Gastroesophageal sphincter (tissue), 4 donors: ENCODE results near the gene SLC5A11. TPM values are rescaled to one million over a fixed set of nuclear protein-coding genes. Genes with fewer than 3 reads are reported as not detected.

Experiments
- ATAC-seq: fragments of 150-250 bp; one replicate; pipeline ENCODE4 v1.9.1; 2016; ENCODE audit warnings: mild to moderate bottlenecking, moderate library complexity
- H3K27ac ChIP-seq, 4 donors: fragments of 200-600 bp; sonication (generic) in 3 of 4; 1 replicate in 3 of 4; 2 replicates in 1 of 4; pipeline ENCODE4 v1.5.1; 2016 to 2019
- H3K27me3 ChIP-seq: fragments of 200-600 bp; sonication (generic); one replicate; pipeline ENCODE4 v1.5.1; 2019
- H3K36me3 ChIP-seq, 2 donors: fragments of 200-600 bp; sonication (generic); one replicate each; pipeline ENCODE4 v1.5.1; 2019; ENCODE audit warnings: control low read depth in 1 of 2
- H3K4me1 ChIP-seq, 3 donors: fragments of 200-600 bp; sonication (generic); 1 replicate in 2 of 3; 2 replicates in 1 of 3; pipeline ENCODE4 v1.5.1; 2016 to 2019; ENCODE audit warnings: control low read depth in 2 of 3
- H3K4me3 ChIP-seq, 2 donors: fragments of 200-600 bp; sonication (generic); one replicate each; pipeline ENCODE4 v1.5.1; 2019; ENCODE audit warnings: mild to moderate bottlenecking in 1 of 2, moderate library complexity in 1 of 2
- H3K9me3 ChIP-seq, 3 donors: fragments of 200-600 bp; sonication (generic); one replicate each; pipeline ENCODE4 v1.5.1; 2017 to 2019; ENCODE audit warnings: control low read depth in 2 of 3
- CTCF ChIP-seq, 4 experiments: fragments of 200-600 bp in 2 of 4; fragments of 450-650 bp in 2 of 4; sonication (generic) in 1 of 4; IDR thresholded peaks; one replicate each; pipeline ENCODE4 v1.5.1; 2017 to 2019; ENCODE audit warnings: antibody characterized with exemption in 4 of 4, mild to moderate bottlenecking in 2 of 4, moderate library complexity in 2 of 4
- EP300 ChIP-seq: sonication (generic); formaldehyde crosslinking; IDR thresholded peaks from one replicate; pipeline ENCODE4 v1.6.1; 2017; ENCODE audit warnings: antibody characterized with exemption, mild to moderate bottlenecking
- POLR2A ChIP-seq, 2 donors: fragments of 450-650 bp; IDR thresholded peaks; one replicate each; pipeline ENCODE4 v1.6.1; 2017; ENCODE audit warnings: antibody characterized with exemption in 2 of 2, mild to moderate bottlenecking in 2 of 2, moderate library complexity in 1 of 2
- POLR2AphosphoS5 ChIP-seq: sonication (generic); formaldehyde crosslinking; IDR thresholded peaks from one replicate; pipeline ENCODE4 v1.6.1; 2017; ENCODE audit warnings: antibody characterized with exemption
- WGBS, 2 donors: methylation state at CpG; one replicate each; pipeline ENCODE4 v1.1.5; 2018; ENCODE audit warnings: low coverage in 1 of 2; 5-methylcytosine and 5-hydroxymethylcytosine counted together
- total RNA-seq, 4 donors: library from RNA; depleted of rRNA; stranded (reverse); fragments of >200 nt; gene quantifications; one replicate each; pipeline ENCODE4 v1.1.0, GENCODE V29; 2016

The SLC5A11 gene
- total RNA-seq, result 1 to 10 TPM in 1 of 4 donors, under 1 TPM in 2, not detected in 1; 0.12 to 2.8 (median 0.27) TPM

- Histone ChIP-seq H3K4me1 (no peaks in the 10 kb centered on the region), H3K36me3 (peaks cover 0 to 4% of the 10 kb centered on the region in 2 donors), H3K4me3 (no peak within 1 kb of the TSS), H3K9me3 (no peaks in the 10 kb centered on the region), H3K27ac (no peak within 1 kb of the TSS), H3K27me3 (no peaks in the 10 kb centered on the region)
- TF ChIP-seq POLR2AphosphoS5 (no peak), EP300 (no peak), CTCF (IDR thresholded peaks at IDR 0.05) (no peak), POLR2A (IDR thresholded peaks at IDR 0.05) (no peak)
- no peak for ATAC-seq
- 61 to 64% methylated on average over 7 of the region's 21 CpGs for WGBS, 2 donors
Measured at GRCh38 chr16:24845726-24846547, at the start of gene SLC5A11. SLC5A11 (plus strand) TSS chr16:24845963; CDS start chr16:24858644, 12,681 bp downstream.

DNA sequence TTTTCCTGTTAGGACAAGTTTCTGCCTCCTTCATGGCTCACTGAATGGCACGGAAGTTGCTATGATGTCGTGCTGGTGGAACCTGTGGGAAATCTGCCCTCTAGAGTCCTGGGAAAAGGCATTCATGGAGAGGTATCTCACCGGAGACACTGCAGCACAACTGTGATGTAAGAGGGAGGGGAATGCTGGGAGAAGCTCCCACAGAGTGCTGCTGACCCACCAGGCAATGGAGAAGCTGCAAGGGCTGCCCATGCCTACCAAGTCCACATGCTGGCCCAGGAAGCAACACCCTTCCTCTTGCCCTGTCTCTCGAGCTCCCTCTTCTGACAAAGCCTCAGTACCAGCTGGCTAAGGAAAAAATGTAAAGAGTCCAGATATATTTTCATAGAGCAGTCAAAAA, 45.2 kb upstream of the SLC5A11 start:
- peak; percentile 22 for ATAC-seq
- no peaks in the 10 kb centered on the region for H3K4me1 ChIP-seq
- no peaks in the 10 kb centered on the region for H3K9me3 ChIP-seq
- H3K27me3 ChIP-seq, result no peaks in the 10 kb centered on the region
- 58 to 88% methylated on average over 3 of the region's 4 CpGs for WGBS, 2 donors
- TF ChIP-seq CTCF (IDR thresholded peaks at IDR 0.05) (peak in 1 of 4 experiments; percentile 35), EP300 (no peak)
- peaks cover 26 to 98% of the 10 kb centered on the region in 2 donors for H3K36me3 ChIP-seq
- H3K27ac ChIP-seq, result peak overlapping the region in 2 of 4 donors; percentile 9 to 23
- no peak overlapping the region for H3K4me3 ChIP-seq

DNA sequence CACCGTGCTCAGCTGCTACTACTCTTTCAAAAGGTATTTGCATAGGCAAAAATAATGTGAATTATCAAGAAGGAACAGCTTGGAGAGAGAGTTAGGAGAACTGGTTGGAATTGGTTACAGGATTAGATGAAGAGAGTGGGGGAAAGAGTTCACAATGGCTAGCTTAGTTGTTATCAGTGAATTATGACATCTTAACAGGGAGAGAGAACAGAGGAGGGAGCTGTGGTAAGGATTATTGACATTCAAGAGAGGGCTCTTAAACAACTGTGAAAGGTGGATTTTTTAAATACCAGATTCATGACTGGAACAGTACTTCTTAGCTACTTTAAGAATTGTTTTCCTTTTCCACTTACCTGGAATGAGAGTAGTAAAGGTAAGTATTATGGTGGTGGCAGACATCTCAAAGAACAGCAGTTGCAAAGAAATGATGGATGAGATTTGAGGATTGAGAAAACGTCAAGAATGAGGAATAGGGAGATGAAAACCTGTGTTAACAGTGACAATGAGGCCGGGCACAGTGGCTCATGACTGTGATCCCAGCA, 43.9 kb upstream of the SLC5A11 start:
- H3K27ac ChIP-seq, result no peak overlapping the region
- no peaks in the 10 kb centered on the region for H3K4me1 ChIP-seq
- H3K4me3 ChIP-seq, result no peak overlapping the region
- H3K9me3 ChIP-seq, result no peaks in the 10 kb centered on the region
- peaks cover 31 to 100% of the 10 kb centered on the region in 2 donors for H3K36me3 ChIP-seq
- no peaks in the 10 kb centered on the region for H3K27me3 ChIP-seq
- 85 to 94% methylated on average over 2 of the region's 3 CpGs for WGBS, 2 donors
- no peak for ATAC-seq
- no peak for TF ChIP-seq POLR2A (IDR thresholded peaks at IDR 0.05)
- TF ChIP-seq EP300, result no peak
- TF ChIP-seq CTCF (IDR thresholded peaks at IDR 0.05), result no peak
- no peak for TF ChIP-seq POLR2AphosphoS5

- H3K27me3 ChIP-seq, result no peaks in the 10 kb centered on the region
- peaks cover 23 to 100% of the 10 kb centered on the region in 2 donors for H3K36me3 ChIP-seq
- no peaks in the 10 kb centered on the region for H3K9me3 ChIP-seq
- 87 to 95% methylated on average over 4 to 5 of the region's 5 CpGs for WGBS, 2 donors
- no peak overlapping the region for H3K4me3 ChIP-seq
- no peak overlapping the region for H3K27ac ChIP-seq
- H3K4me1 ChIP-seq, result no peaks in the 10 kb centered on the region
- no peak for TF ChIP-seq POLR2A (IDR thresholded peaks at IDR 0.05)
- no peak for TF ChIP-seq EP300
- TF ChIP-seq POLR2AphosphoS5, result no peak
- no peak for TF ChIP-seq CTCF (IDR thresholded peaks at IDR 0.05)
- no peak for ATAC-seq
Measured at GRCh38 chr16:24805484-24805883, 40.3 kb upstream of the SLC5A11 start.
